Amniotic stem cell (primary cell): ENCODE measurements around the gene ABHD3.
"Not testable (repeated sequence)": the region's sequence is repeated elsewhere in the genome, so short reads cannot be mapped to it uniquely, and the experiment has no call there.

Experiments
- DNase-seq: peaks from one replicate; lab custom pipeline; 2025; lab: John Stamatoyannopoulos, UW

Gene ABHD3

DNA sequence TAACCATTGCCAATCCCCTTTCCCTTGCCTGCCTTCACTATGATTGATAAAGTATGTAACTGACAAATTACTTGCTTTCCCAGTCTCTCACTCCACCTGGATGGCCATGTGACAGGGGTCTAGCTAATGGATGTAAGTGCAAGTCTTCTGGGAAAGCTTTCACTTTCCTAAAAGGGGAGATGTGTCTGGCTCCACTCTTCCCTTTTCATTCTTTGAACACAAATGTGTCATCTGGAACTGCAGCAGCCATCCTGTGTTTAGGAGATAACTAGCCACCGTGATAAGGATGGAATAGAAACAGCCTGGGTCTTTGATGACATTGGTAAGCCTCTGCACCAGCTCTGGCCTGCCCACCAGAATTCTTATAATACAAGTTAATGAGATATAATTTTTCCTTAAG, 54.3 kb downstream of the ABHD3 start:
- no peak for DNase-seq

DNA sequence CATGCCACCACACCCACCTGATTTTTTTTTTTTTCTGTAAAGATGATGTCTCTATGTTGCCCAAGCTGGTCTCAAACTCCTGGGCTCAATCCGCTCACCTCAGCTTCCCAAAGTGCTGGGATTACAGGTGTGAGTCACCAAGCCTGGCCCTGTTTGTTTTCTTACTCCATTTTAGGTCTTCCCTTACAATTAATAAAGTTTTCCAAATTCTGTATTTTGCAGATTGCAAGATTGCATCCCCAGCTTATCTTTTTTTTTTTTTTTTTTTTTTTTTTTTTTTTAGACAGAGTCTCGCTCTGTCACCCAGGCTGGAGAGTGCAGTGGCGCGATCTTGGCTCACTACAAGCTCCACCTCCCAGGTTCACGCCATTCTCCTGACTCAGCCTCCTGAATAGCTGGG, 64.2 kb downstream of the ABHD3 start:
- not testable (repeated sequence) for DNase-seq

DNA sequence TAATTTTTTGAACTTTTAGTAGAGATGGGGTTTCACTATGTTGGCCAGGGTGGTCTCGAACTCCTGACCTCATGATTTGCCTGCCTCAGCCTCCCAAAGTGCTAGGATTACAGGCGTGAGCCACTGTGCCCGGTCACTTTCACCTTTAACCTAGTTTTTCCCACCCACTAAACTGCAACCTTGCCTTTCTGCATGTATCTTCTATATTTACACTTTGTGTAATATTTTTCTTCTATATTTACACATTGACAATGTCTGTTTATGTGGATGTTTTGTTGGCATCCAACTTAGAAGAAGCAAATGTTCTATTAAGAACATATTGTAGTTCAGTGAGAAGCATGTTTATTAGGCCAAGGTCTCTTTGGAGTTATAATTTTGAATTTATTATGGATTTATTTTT, 65.8 kb downstream of the ABHD3 start:
- DNase-seq, result no peak

GRCh38 chr18:21636769-21637168, 67.8 kb downstream of the ABHD3 start:
- DNase-seq, result no peak

- DNase-seq, result no peak
Measured at GRCh38 chr18:21634588-21635199, 69.9 kb downstream of the ABHD3 start.

- DNase-seq, result no peak
Measured at GRCh38 chr18:21632393-21632792, 72.2 kb downstream of the ABHD3 start.

GRCh38 chr18:21629089-21629832, 75.3 kb downstream of the ABHD3 start:
- no peak for DNase-seq

DNA sequence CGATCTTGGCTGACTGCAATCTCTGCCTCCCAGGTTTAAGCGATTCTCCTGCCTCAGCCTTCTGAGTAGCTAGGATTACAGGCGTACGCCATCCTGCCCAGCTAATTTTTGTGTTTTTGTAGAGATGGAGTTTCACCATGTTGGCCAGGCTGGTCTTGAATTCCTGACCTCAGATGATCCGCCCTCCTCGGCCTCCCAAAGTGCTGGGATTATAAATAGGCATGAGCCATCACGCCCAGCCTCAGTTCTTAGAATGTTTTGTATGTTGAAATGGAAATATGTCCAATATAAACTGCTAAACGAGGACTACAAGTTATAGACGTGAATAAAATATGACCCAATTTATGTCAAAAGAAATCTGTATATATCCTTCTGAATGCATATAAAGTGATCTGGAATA, 82.9 kb downstream of the ABHD3 start:
- DNase-seq, result not testable (repeated sequence)

- DNase-seq, result peak; percentile 66
Measured at GRCh38 chr18:21612125-21613039, 92.2 kb downstream of the ABHD3 start, which contains the start of gene SNRPD1. Gene SNRPD1 (plus strand): TSS chr18:21612314. CDS start chr18:21612430, 116 bp downstream.

DNA sequence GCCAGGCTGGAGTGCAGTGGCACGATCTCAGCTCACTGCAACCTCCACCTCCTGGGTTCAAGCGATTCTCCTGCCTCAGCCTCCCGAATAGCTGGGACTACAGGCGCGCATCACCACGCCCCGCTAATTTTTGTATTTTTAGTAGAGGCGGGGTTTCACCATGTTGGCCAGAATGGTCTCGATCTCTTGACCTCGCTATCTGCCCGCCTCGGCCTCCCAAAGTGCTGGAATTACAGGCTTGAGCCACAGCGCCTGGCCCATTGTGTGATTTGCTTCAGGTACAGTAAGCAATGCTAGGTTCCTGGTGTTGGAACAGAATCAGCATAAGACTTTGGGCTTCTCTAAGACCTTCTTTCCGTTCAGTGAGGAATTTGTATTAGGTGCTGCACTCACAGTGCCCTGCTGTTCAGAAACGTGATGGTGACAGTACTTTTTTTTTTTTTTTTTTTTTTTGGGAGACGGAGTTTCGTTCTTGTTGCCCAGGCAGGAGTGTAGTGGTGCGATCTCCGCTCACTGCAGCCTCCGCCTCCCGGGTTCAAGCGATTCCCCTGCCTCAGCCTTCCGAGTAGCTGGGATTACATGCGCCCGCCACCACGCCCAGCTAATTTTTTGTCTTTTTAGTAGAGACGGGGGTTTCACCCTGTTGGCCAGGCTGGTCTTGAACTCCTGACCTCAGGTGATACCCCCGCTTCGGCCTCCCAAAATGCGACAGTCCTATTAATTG, 93.0 kb downstream of the ABHD3 start:
- not testable (repeated sequence) for DNase-seq

DNA sequence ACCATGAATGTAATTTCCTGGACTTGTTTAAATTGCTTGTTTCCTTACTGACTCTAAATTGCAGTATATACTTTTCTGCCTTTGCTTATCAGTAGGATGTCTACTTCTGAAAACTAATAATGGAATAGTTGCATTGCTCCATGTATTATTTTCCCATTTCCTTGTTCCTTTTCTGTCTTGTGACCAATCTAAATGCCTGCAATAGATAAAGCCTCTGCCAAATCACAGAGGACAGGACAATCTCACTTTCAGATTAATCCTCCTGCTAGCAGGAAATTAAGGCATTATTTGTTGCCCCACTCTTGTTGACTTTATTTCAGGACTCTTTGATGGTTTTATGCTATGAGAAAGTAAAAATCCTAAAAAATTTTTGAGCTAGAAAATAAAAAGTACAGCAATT, 99.4 kb downstream of the ABHD3 start:
- DNase-seq, result no peak

GRCh38 chr18:21604671-21605070, 99.9 kb downstream of the ABHD3 start:
- no peak for DNase-seq

- no peak for DNase-seq
Measured at GRCh38 chr18:21602299-21602587, 102.3 kb downstream of the ABHD3 start.
